HepG2 (cell line): ENCODE measurements around the gene GADD45GIP1. TPM values are rescaled to one million over a fixed set of nuclear protein-coding genes. Genes with fewer than 3 reads are reported as not detected.
"Not testable (repeated sequence)": the region's sequence is repeated elsewhere in the genome, so short reads cannot be mapped to it uniquely, and the experiment has no call there.

ENCODE experiments used
- ATAC-seq: fragments of 200-7000 bp; cut with Tn5 transposase; 3 replicates; pipeline ENCODE4 v1.9.1; 2020; ENCODE audit warnings: mild to moderate bottlenecking, moderate library complexity
- BruUV-seq: library from RNA; stranded (reverse); fragments of 400-500 nt; replicated peaks from 2 replicates; lab custom pipeline; 2021; lab: Mats Ljungman, UMichigan
- CTCF ChIA-PET: fragments of 300-600 bp; formaldehyde crosslinking; extraction: SDS; loops from one replicate; lab custom pipeline; 2021; ENCODE audit warnings: low total read pairs, inconsistent platforms, low intra/inter-chr PET ratio; lab: Yijun Ruan, JAX
- POLR2A ChIA-PET: fragments of 350-600 bp; sonication (Branson Sonifier 250); formaldehyde crosslinking; loops from one replicate; lab custom pipeline; 2020; ENCODE audit warnings: antibody characterized with exemption, inconsistent platforms; lab: Yijun Ruan, JAX
- DNase-seq: peaks from one replicate; pipeline ENCODE4 v3.0.0-alpha.2; 2015; ENCODE audit warnings: low spot score
- FAIRE-seq: peaks from 3 replicates; lab custom pipeline; 2011; peaks lifted over from hg19 to GRCh38; lab: Jason Lieb, UNC
- H2AFZ ChIP-seq: one replicate; pipeline ENCODE4 v1.6.1; 2011; ENCODE audit warnings: low read length, inconsistent platforms
- H3K27ac ChIP-seq: fragments of 300-600 bp; 3 replicates; pipeline ENCODE4 v1.8.0; 2011; ENCODE audit warnings: mixed run types, mild to moderate bottlenecking, mixed read lengths, low read length, inconsistent platforms; ENCODE audit not compliant: insufficient read depth; ENCODE audit errors: extremely low read length
- H3K27me3 ChIP-seq, 2 experiments: fragments of 200-600 bp in 1 of 2; 2 replicates in 1 of 2; 3 replicates in 1 of 2; pipeline versions ENCODE4 v1.6.0 to v1.8.0; 2011; ENCODE audit warnings: low read length in 2 of 2, mild to moderate bottlenecking in 2 of 2, moderate library complexity in 2 of 2, inconsistent platforms in 1 of 2; ENCODE audit not compliant: insufficient read depth in 2 of 2, control insufficient read depth in 1 of 2
- H3K36me3 ChIP-seq, 2 experiments: fragments of 200-600 bp in 1 of 2; replicated peaks in 1 of 2; 2 replicates in 1 of 2; 3 replicates in 1 of 2; pipeline versions ENCODE4 v1.5.1 to v1.8.0; 2011; ENCODE audit warnings: low read length in 2 of 2, inconsistent platforms in 1 of 2; ENCODE audit not compliant: insufficient read depth in 2 of 2, control insufficient read depth in 1 of 2
- H3K4me1 ChIP-seq: 2 replicates; pipeline ENCODE4 v1.5.1; 2012; ENCODE audit warnings: low read length, inconsistent platforms; ENCODE audit not compliant: insufficient read depth
- H3K4me2 ChIP-seq: 2 replicates; pipeline ENCODE4 v1.6.0; 2011; ENCODE audit warnings: low read depth, low read length, inconsistent platforms
- H3K4me3 ChIP-seq, 3 experiments: fragments of 200-600 bp in 1 of 3; sonication (generic), shearing (Covaris generic) in 1 of 3; replicated peaks in 1 of 3; 2 replicates each; pipeline ENCODE4 v1.5.1; 2011 to 2016; ENCODE audit warnings: low read length in 3 of 3, inconsistent platforms in 2 of 3, low read depth in 2 of 3, mild to moderate bottlenecking in 2 of 3, control low read depth in 1 of 3, mixed read lengths in 1 of 3; ENCODE audit not compliant: insufficient read depth in 1 of 3
- H3K79me2 ChIP-seq: one replicate; pipeline ENCODE4 v1.6.1; 2011; ENCODE audit warnings: low read length, inconsistent platforms; ENCODE audit not compliant: insufficient read depth
- H3K9ac ChIP-seq: 2 replicates; pipeline ENCODE4 v1.6.0; 2011; ENCODE audit warnings: mild to moderate bottlenecking, low read depth, low read length, inconsistent platforms; ENCODE audit not compliant: insufficient read depth
- H3K9me3 ChIP-seq: 2 replicates; pipeline ENCODE4 v1.5.1; 2012; ENCODE audit warnings: mild to moderate bottlenecking, low read length
- H4K20me1 ChIP-seq: 2 replicates; pipeline ENCODE4 v1.6.0; 2011; ENCODE audit warnings: inconsistent platforms, mild to moderate bottlenecking, low read length, moderate library complexity; ENCODE audit not compliant: insufficient read depth
- AKAP8 ChIP-seq: sonication (generic); formaldehyde crosslinking; IDR thresholded peaks from 2 replicates; pipeline ENCODE4 v1.5.1; 2020; ENCODE audit warnings: mild to moderate bottlenecking, missing genetic modification reagents
- KLF12 ChIP-seq: sonication (generic); formaldehyde crosslinking; IDR thresholded peaks from 2 replicates; pipeline ENCODE4 v1.4.0; 2020; ENCODE audit warnings: missing genetic modification reagents, borderline replicate concordance
- MEIS2 ChIP-seq: sonication (generic); formaldehyde crosslinking; IDR thresholded peaks from 2 replicates; pipeline ENCODE4 v1.9.0; 2021; ENCODE audit warnings: mild to moderate bottlenecking, missing genetic modification reagents
- NFKB2 ChIP-seq: sonication (generic); formaldehyde crosslinking; IDR thresholded peaks from 2 replicates; pipeline ENCODE4 v1.4.0; 2020; ENCODE audit warnings: missing genetic modification reagents, borderline replicate concordance
- NFYC ChIP-seq: IDR thresholded peaks from 2 replicates; pipeline ENCODE4 v1.6.1; 2016; ENCODE audit warnings: missing genetic modification reagents, missing compliant biosample characterization
- ZNF121 ChIP-seq: sonication (generic); formaldehyde crosslinking; IDR thresholded peaks from 2 replicates; pipeline ENCODE4 v1.5.0; 2020; ENCODE audit warnings: mild to moderate bottlenecking, missing genetic modification reagents
- ZNF124 ChIP-seq: sonication (generic); formaldehyde crosslinking; IDR thresholded peaks from 2 replicates; pipeline ENCODE4 v1.4.0; 2020; ENCODE audit warnings: missing genetic modification reagents
- WGBS: methylation state at CpG from one replicate; pipeline ENCODE4 v1.1.6; 2017; ENCODE audit warnings: low lambda C conversion rate; 5-methylcytosine and 5-hydroxymethylcytosine counted together
- in situ Hi-C: cut with HindIII; loops from 2 replicates; pipeline ENCODE4 v1.10.0; 2017; ENCODE audit warnings: low pct_unique_long_range_greater_than_20kb; ENCODE audit not compliant: extremely low pct_ligation_motif_present
- intact Hi-C: fragments of 100-400 bp; cut with micrococcal nuclease; formaldehyde crosslinking; loops from one replicate; pipeline ENCODE4 v1.10.0; 2022; ENCODE audit not compliant: unreplicated experiment
- polyA plus RNA-seq, 8 experiments: library from polyadenylated mRNA; depleted of rRNA in 3 of 8; stranded (reverse) in 7 of 8; unstranded in 1 of 8; fragments of >200 nt; fragmentation: Illumina TruSeq in 4 of 8; extraction: Trizol in 4 of 8; gene quantifications; 2 replicates each; pipeline versions ENCODE4 v1.2.1 to v1.2.3, GENCODE V29; 2011 to 2016; ENCODE audit warnings: low read depth in 4 of 8, missing spikeins in 1 of 8, mixed read lengths in 1 of 8; ENCODE audit not compliant: insufficient read depth in 1 of 8
- total RNA-seq, 5 experiments: library from RNA; depleted of rRNA; stranded (reverse); fragments of >200 nt; fragmentation: Illumina TruSeq; extraction: Trizol; gene quantifications; 2 replicates each; pipeline ENCODE4 v1.2.3, GENCODE V29; 2016; ENCODE audit warnings: low read depth in 1 of 5
- TF ChIP-seq, protein P1 (sequence below): sonication (generic); formaldehyde crosslinking; IDR thresholded peaks from 2 replicates; pipeline ENCODE4 v1.4.0; 2020; ENCODE audit warnings: mild to moderate bottlenecking, missing genetic modification reagents, borderline replicate concordance
- TF ChIP-seq, protein P2 (sequence below): sonication (generic); formaldehyde crosslinking; IDR thresholded peaks from 2 replicates; pipeline ENCODE4 v1.5.1; 2020; ENCODE audit warnings: missing genetic modification reagents, mild to moderate bottlenecking, borderline replicate concordance
- TF ChIP-seq, protein P3 (sequence below): IDR thresholded peaks from 2 replicates; pipeline ENCODE4 v1.6.1; 2016; ENCODE audit warnings: missing compliant biosample characterization, missing genetic modification reagents, borderline replicate concordance
- TF ChIP-seq, protein P4 (sequence below): IDR thresholded peaks from 2 replicates; pipeline ENCODE4 v1.6.1; 2016; ENCODE audit warnings: missing genetic modification reagents, missing compliant biosample characterization
- TF ChIP-seq, protein P5 (sequence below): sonication (generic); formaldehyde crosslinking; IDR thresholded peaks from 2 replicates; pipeline ENCODE4 v1.8.0; 2022; ENCODE audit warnings: mild to moderate bottlenecking, missing genetic modification reagents, moderate library complexity

The GADD45GIP1 gene
- total and polyA plus RNA-seq, 2 of the 13 experiments (the other 11 are each of a cell fraction or from before 2014, with no cell fraction given) = 24.6 to 30.7 TPM

DNA sequence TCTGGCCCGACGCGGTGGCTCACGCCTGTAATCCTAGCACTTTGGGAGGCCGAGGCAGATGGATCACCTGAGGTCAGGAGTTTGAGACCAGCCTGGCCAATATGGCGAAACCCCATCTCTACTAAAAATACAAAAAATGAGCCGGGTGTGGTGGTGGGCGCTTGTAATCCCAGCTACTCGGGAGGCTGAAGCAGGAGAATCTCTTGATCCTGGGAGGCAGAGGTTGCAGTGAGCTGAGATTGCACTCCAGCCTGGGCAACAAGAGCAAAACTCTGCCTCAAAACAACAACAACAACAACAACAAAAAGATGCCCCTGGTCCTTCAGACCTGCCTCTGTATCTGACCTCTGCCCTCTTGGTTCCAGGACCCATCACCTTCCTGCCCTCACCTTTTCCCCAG is 1.4 kb downstream of the GADD45GIP1 start:
- Histone ChIP-seq H3K9ac (peak overlapping the region; percentile 93), H3K4me3 (peak overlapping the region; percentile 82 to 93 (median 89)), H3K4me2 (peak overlapping the region; percentile 82), H3K79me2 (peaks cover 24% of the 10 kb centered on the region), H3K27ac (peak overlapping the region; percentile 17)
- POLR2A ChIA-PET = interaction anchor here (1.5 to 3.9 kb wide), 2 partner anchors 9 to 10 kb away, joined by 6 to 25 read pairs; partner anchors contain the start of gene RAD23A
- CTCF ChIA-PET, in situ Hi-C loops, DNase-seq, intact Hi-C loops, H4K20me1 ChIP-seq, H3K9me3 ChIP-seq, FAIRE-seq, BruUV-seq, H2AFZ ChIP-seq: not testable (repeated sequence)
- 91% methylated on average over 9 of the region's 9 CpGs for WGBS
- TF ChIP-seq, protein P1, sequence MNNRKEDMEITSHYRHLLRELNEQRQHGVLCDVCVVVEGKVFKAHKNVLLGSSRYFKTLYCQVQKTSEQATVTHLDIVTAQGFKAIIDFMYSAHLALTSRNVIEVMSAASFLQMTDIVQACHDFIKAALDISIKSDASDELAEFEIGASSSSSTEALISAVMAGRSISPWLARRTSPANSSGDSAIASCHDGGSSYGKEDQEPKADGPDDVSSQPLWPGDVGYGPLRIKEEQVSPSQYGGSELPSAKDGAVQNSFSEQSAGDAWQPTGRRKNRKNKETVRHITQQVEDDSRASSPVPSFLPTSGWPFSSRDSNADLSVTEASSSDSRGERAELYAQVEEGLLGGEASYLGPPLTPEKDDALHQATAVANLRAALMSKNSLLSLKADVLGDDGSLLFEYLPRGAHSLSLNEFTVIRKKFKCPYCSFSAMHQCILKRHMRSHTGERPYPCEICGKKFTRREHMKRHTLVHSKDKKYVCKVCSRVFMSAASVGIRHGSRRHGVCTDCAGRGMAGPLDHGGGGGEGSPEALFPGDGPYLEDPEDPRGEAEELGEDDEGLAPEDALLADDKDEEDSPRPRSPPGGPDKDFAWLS = 0 out of 2 replicates have a peak, but pooled peaks have one; percentile 8
- TF ChIP-seq, all 625 proteins: peak for 1; not testable (repeated sequence) for 624
- not testable (repeated sequence) for H3K27me3 ChIP-seq, ATAC-seq
- Histone ChIP-seq H3K36me3 (peaks cover 13 to 29% of the 10 kb centered on the region in 2 experiments; a peak in 4 of 5 replicates), H3K4me1 (peaks cover 23% of the 10 kb centered on the region)

DNA sequence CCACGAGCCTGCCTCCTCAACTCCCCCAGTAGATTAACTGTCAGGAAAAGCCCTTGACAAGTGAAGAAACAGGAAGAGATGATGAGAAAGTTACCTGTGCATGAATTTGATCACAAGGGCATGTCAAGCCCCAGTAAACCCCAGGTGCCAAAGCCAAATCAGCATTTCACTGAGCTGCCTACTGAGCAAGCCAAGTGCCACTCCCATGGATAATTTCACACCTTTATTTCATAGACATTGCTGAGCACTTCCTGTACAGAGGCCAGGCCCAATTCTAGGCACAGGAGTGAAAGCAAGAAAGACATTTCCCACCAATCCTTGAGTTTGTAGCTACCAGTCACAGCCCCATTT is 2.4 kb downstream of the GADD45GIP1 start:
- Histone ChIP-seq H2AFZ (no peak overlapping the region), H3K79me2 (peaks cover 24% of the 10 kb centered on the region), H3K27me3 (no peaks in the 10 kb centered on the region), H3K4me1 (peaks cover 23% of the 10 kb centered on the region), H3K4me3 (no peak overlapping the region), H4K20me1 (no peaks in the 10 kb centered on the region), H3K27ac (no peak overlapping the region), H3K4me2 (0 out of 2 replicates have a peak overlapping the region, but pooled peaks have one; percentile 1), H3K9ac (no peak overlapping the region)
- BruUV-seq = no TSS peak
- in situ Hi-C loops = no loop called here
- no peak for ATAC-seq
- no CpG with 5 or more reads among the region's 1 CpG for WGBS
- TF ChIP-seq ZNF121 (CRISPR knock-in tag) (no peak), ZNF124 (CRISPR knock-in tag) (no peak), AKAP8 (CRISPR knock-in tag) (no peak), NFYC (CRISPR knock-in tag) (no peak), KLF12 (CRISPR knock-in tag) (no peak), NFKB2 (CRISPR knock-in tag) (no peak), MEIS2 (CRISPR knock-in tag) (no peak)
- TF ChIP-seq, protein P2, sequence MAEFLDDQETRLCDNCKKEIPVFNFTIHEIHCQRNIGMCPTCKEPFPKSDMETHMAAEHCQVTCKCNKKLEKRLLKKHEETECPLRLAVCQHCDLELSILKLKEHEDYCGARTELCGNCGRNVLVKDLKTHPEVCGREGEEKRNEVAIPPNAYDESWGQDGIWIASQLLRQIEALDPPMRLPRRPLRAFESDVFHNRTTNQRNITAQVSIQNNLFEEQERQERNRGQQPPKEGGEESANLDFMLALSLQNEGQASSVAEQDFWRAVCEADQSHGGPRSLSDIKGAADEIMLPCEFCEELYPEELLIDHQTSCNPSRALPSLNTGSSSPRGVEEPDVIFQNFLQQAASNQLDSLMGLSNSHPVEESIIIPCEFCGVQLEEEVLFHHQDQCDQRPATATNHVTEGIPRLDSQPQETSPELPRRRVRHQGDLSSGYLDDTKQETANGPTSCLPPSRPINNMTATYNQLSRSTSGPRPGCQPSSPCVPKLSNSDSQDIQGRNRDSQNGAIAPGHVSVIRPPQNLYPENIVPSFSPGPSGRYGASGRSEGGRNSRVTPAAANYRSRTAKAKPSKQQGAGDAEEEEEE = no peak
- TF ChIP-seq, protein P3, sequence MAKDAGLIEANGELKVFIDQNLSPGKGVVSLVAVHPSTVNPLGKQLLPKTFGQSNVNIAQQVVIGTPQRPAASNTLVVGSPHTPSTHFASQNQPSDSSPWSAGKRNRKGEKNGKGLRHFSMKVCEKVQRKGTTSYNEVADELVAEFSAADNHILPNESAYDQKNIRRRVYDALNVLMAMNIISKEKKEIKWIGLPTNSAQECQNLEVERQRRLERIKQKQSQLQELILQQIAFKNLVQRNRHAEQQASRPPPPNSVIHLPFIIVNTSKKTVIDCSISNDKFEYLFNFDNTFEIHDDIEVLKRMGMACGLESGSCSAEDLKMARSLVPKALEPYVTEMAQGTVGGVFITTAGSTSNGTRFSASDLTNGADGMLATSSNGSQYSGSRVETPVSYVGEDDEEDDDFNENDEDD (CRISPR knock-in tag) = no peak
- TF ChIP-seq, protein P4, sequence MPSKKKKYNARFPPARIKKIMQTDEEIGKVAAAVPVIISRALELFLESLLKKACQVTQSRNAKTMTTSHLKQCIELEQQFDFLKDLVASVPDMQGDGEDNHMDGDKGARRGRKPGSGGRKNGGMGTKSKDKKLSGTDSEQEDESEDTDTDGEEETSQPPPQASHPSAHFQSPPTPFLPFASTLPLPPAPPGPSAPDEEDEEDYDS (CRISPR knock-in tag) = no peak
- TF ChIP-seq, protein P5, sequence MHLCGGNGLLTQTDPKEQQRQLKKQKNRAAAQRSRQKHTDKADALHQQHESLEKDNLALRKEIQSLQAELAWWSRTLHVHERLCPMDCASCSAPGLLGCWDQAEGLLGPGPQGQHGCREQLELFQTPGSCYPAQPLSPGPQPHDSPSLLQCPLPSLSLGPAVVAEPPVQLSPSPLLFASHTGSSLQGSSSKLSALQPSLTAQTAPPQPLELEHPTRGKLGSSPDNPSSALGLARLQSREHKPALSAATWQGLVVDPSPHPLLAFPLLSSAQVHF (CRISPR knock-in tag) = no peak
- TF ChIP-seq, all 625 proteins: peak for 0
- DNase-seq (no peak), FAIRE-seq (no peak)
- no peaks in the 10 kb centered on the region for H3K9me3 ChIP-seq
- POLR2A ChIA-PET = interaction anchor here (1.3 to 3.9 kb wide), 2 partner anchors 8 to 11 kb away, joined by 4 to 25 read pairs; partner anchors contain the start of gene RAD23A
- peaks cover 17 to 35% of the 10 kb centered on the region in 2 experiments; a peak in 4 of 5 replicates for H3K36me3 ChIP-seq
- intact Hi-C loops = no loop called here
- CTCF ChIA-PET = no interaction called here
